HEK293 (cell line): Measurements from ENCODE around the gene SPEM2.

Experiments used
- CTCF ChIA-PET: fragments of 350-600 bp; formaldehyde crosslinking; extraction: SDS; loops from one replicate; lab custom pipeline; 2021; ENCODE audit warnings: antibody characterized with exemption; lab: Yijun Ruan, JAX
- POLR2A ChIA-PET: fragments of 300-600 bp; formaldehyde crosslinking; extraction: SDS; loops from one replicate; lab custom pipeline; 2020; ENCODE audit warnings: antibody characterized with exemption, inconsistent platforms; lab: Yijun Ruan, JAX
- H3K27ac ChIP-seq: fragments of 200-500 bp; sonication (Bioruptor generic); 2 replicates; pipeline ENCODE4 v1.5.1; 2014; ENCODE audit warnings: low read depth, low read length, control low read depth, inconsistent platforms; ENCODE audit errors: extremely low read depth
- H3K36me3 ChIP-seq, 2 experiments: fragments of 200-500 bp in 1 of 2; sonication (Bioruptor generic) in 1 of 2; 1 replicate in 1 of 2; 2 replicates in 1 of 2; pipeline ENCODE4 v1.5.1; 2014 to 2017; ENCODE audit warnings: inconsistent platforms in 2 of 2, low read length in 2 of 2; ENCODE audit not compliant: control insufficient read depth in 2 of 2, insufficient read depth in 1 of 2
- H3K4me1 ChIP-seq: fragments of 200-500 bp; sonication (Bioruptor generic); 2 replicates; pipeline ENCODE4 v1.5.1; 2014; ENCODE audit warnings: mild to moderate bottlenecking, low read length, inconsistent platforms; ENCODE audit not compliant: control insufficient read depth, insufficient read depth
- H3K4me3 ChIP-seq: 2 replicates; pipeline ENCODE4 v1.5.1; 2011; ENCODE audit warnings: low read depth, mild to moderate bottlenecking, control low read depth, low read length, moderate library complexity
- H3K9me3 ChIP-seq: fragments of 200-500 bp; sonication (Bioruptor generic); 2 replicates; pipeline ENCODE4 v1.5.1; 2014; ENCODE audit warnings: low read depth, low read length, inconsistent platforms; ENCODE audit not compliant: control insufficient read depth, insufficient read depth
- BCL11B ChIP-seq: fragments of 450-650 bp; formaldehyde crosslinking; IDR thresholded peaks from 2 replicates; pipeline ENCODE4 v1.5.1; 2016; ENCODE audit warnings: low read depth, missing biosample characterization, missing genetic modification characterization
- GFI1B ChIP-seq: fragments of 450-650 bp; formaldehyde crosslinking; IDR thresholded peaks from 2 replicates; pipeline ENCODE4 v1.5.1; 2016; ENCODE audit warnings: missing biosample characterization, missing genetic modification characterization
- GLI4 ChIP-seq: fragments of 450-650 bp; formaldehyde crosslinking; IDR thresholded peaks from 2 replicates; pipeline ENCODE4 v1.5.1; 2016; ENCODE audit warnings: missing biosample characterization, missing genetic modification characterization
- GLIS1 ChIP-seq: fragments of 450-650 bp; formaldehyde crosslinking; IDR thresholded peaks from 2 replicates; pipeline ENCODE4 v1.5.1; 2016; ENCODE audit warnings: missing biosample characterization, missing genetic modification characterization
- HOXC10 ChIP-seq: sonication (generic); formaldehyde crosslinking; IDR thresholded peaks from 2 replicates; pipeline ENCODE4 v1.8.1; 2023; ENCODE audit warnings: mild to moderate bottlenecking, missing genetic modification reagents
- MYNN ChIP-seq: fragments of 450-650 bp; formaldehyde crosslinking; IDR thresholded peaks from 2 replicates; pipeline ENCODE4 v1.5.1; 2016; ENCODE audit warnings: missing biosample characterization, missing genetic modification characterization, borderline replicate concordance
- SETDB1 ChIP-seq: IDR thresholded peaks from one replicate; pipeline ENCODE4 v1.6.1; 2017; ENCODE audit warnings: mild to moderate bottlenecking, low read length, moderate library complexity, mixed read lengths; ENCODE audit not compliant: insufficient read length
- WT1 ChIP-seq: fragments of 450-650 bp; formaldehyde crosslinking; IDR thresholded peaks from 2 replicates; pipeline ENCODE4 v1.5.1; 2016; ENCODE audit warnings: missing biosample characterization, missing genetic modification characterization
- ZBTB20 ChIP-seq: fragments of 450-650 bp; formaldehyde crosslinking; IDR thresholded peaks from 2 replicates; pipeline ENCODE4 v1.5.1; 2016; ENCODE audit warnings: missing biosample characterization, missing genetic modification characterization
- ZBTB48 ChIP-seq: fragments of 450-650 bp; formaldehyde crosslinking; IDR thresholded peaks from 2 replicates; pipeline ENCODE4 v1.5.1; 2016; ENCODE audit warnings: missing biosample characterization, missing genetic modification characterization
- ZEB2 ChIP-seq: fragments of 450-650 bp; formaldehyde crosslinking; IDR thresholded peaks from 2 replicates; pipeline ENCODE4 v1.5.1; 2016; ENCODE audit warnings: missing biosample characterization, missing genetic modification characterization
- ZFP41 ChIP-seq: fragments of 450-650 bp; formaldehyde crosslinking; IDR thresholded peaks from 2 replicates; pipeline ENCODE4 v1.5.1; 2016; ENCODE audit warnings: missing biosample characterization, missing genetic modification characterization, borderline replicate concordance
- ZFP69B ChIP-seq: fragments of 450-650 bp; formaldehyde crosslinking; IDR thresholded peaks from 2 replicates; pipeline ENCODE4 v1.5.1; 2016; ENCODE audit warnings: missing biosample characterization, missing genetic modification characterization
- ZIC2 ChIP-seq: fragments of 450-650 bp; formaldehyde crosslinking; IDR thresholded peaks from 2 replicates; pipeline ENCODE4 v1.5.1; 2016; ENCODE audit warnings: missing biosample characterization, missing genetic modification characterization
- ZNF10 ChIP-seq: fragments of 450-650 bp; formaldehyde crosslinking; IDR thresholded peaks from 2 replicates; pipeline ENCODE4 v1.5.1; 2017; ENCODE audit warnings: missing biosample characterization, missing genetic modification characterization
- ZNF112 ChIP-seq: fragments of 450-650 bp; formaldehyde crosslinking; IDR thresholded peaks from 2 replicates; pipeline ENCODE4 v1.5.0; 2017; ENCODE audit warnings: missing biosample characterization, missing genetic modification characterization
- ZNF133 ChIP-seq: fragments of 450-650 bp; formaldehyde crosslinking; IDR thresholded peaks from 2 replicates; pipeline ENCODE4 v1.5.1; 2016; ENCODE audit warnings: missing biosample characterization, missing genetic modification characterization
- ZNF138 ChIP-seq: fragments of 450-650 bp; formaldehyde crosslinking; IDR thresholded peaks from 2 replicates; pipeline ENCODE4 v1.5.1; 2016; ENCODE audit warnings: missing biosample characterization, missing genetic modification characterization, borderline replicate concordance
- ZNF2 ChIP-seq: fragments of 450-650 bp; formaldehyde crosslinking; IDR thresholded peaks from 2 replicates; pipeline ENCODE4 v1.5.1; 2016; ENCODE audit warnings: missing biosample characterization, missing genetic modification characterization
- ZNF292 ChIP-seq: fragments of 450-650 bp; formaldehyde crosslinking; IDR thresholded peaks from 2 replicates; pipeline ENCODE4 v1.5.1; 2016; ENCODE audit warnings: low read depth, missing biosample characterization, missing genetic modification characterization, borderline replicate concordance
- ZNF560 ChIP-seq: fragments of 450-650 bp; formaldehyde crosslinking; IDR thresholded peaks from 2 replicates; pipeline ENCODE4 v1.5.1; 2017; ENCODE audit warnings: missing biosample characterization, missing genetic modification characterization, borderline replicate concordance
- ZNF571 ChIP-seq: fragments of 450-650 bp; formaldehyde crosslinking; IDR thresholded peaks from 2 replicates; pipeline ENCODE4 v1.5.0; 2017; ENCODE audit warnings: missing biosample characterization, missing genetic modification characterization
- ZNF610 ChIP-seq: fragments of 450-650 bp; formaldehyde crosslinking; IDR thresholded peaks from 2 replicates; pipeline ENCODE4 v1.5.1; 2016; ENCODE audit warnings: missing biosample characterization, missing genetic modification characterization, borderline replicate concordance
- ZNF623 ChIP-seq: fragments of 450-650 bp; formaldehyde crosslinking; IDR thresholded peaks from 2 replicates; pipeline ENCODE4 v1.5.1; 2016; ENCODE audit warnings: missing biosample characterization, missing genetic modification characterization
- ZNF629 ChIP-seq: fragments of 450-650 bp; formaldehyde crosslinking; IDR thresholded peaks from 2 replicates; pipeline ENCODE4 v1.5.1; 2017; ENCODE audit warnings: missing biosample characterization, missing genetic modification characterization
- ZSCAN30 ChIP-seq: fragments of 450-650 bp; IDR thresholded peaks from 2 replicates; pipeline ENCODE4 v1.5.1; 2018; ENCODE audit warnings: missing biosample characterization, mild to moderate bottlenecking, missing genetic modification characterization, moderate library complexity
- TF ChIP-seq, protein P1 (sequence below): fragments of 450-650 bp; formaldehyde crosslinking; IDR thresholded peaks from 2 replicates; pipeline ENCODE4 v1.5.1; 2016; ENCODE audit warnings: missing biosample characterization, missing genetic modification characterization, low read depth
- TF ChIP-seq, protein P2 (sequence below): fragments of 450-650 bp; formaldehyde crosslinking; IDR thresholded peaks from 2 replicates; pipeline ENCODE4 v1.5.1; 2016; ENCODE audit warnings: missing biosample characterization, missing genetic modification characterization
- TF ChIP-seq, protein P3 (sequence below): fragments of 450-650 bp; IDR thresholded peaks from 2 replicates; pipeline ENCODE4 v1.5.1; 2018; ENCODE audit warnings: missing biosample characterization, mild to moderate bottlenecking, missing genetic modification characterization
- TF ChIP-seq, protein P4 (sequence below): fragments of 450-650 bp; IDR thresholded peaks from 2 replicates; pipeline ENCODE4 v1.5.1; 2018; ENCODE audit warnings: missing biosample characterization, missing genetic modification characterization
- TF ChIP-seq, protein P5 (sequence below): IDR thresholded peaks from 2 replicates; pipeline ENCODE4 v1.6.1; 2011; ENCODE audit warnings: mild to moderate bottlenecking, low read depth, low read length, borderline replicate concordance

The SPEM2 gene

DNA sequence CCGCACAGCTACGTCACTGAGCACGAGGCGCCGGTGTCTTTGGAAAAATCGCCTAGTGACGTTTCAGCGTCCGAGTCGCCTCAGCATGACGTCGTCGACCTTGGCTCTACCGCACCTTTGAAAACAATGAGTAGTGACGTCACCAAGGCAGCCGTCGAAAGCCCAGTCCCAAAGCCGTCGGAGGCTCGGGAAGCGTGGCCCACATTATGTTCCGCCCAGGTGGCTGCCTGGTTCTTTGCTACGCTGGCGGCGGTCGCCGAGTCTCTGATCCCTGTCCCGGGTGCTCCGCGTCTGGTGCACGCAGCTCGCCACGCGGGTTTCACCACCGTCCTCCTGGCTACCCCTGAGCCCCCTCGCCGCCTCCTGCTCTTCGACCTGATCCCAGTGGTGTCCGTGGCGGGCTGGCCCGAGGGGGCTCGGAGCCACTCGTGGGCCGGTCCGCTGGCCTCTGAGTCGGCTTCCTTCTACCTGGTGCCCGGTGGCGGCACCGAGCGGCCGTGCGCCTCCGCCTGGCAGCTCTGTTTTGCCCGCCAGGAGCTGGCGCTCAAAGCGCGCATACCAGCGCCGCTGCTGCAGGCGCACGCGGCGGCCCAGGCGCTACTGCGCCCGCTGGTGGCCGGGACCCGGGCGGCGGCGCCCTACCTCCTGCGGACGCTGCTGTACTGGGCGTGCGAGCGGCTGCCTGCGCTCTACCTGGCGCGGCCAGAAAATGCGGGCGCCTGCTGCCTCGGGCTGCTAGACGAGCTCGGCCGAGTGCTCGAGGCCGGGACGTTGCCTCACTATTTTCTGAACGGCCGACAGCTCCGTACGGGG, 11.3 kb downstream of the SPEM2 start:
- Histone ChIP-seq H3K27ac (no peak overlapping the region), H3K9me3 (no peaks in the 10 kb centered on the region), H3K4me1 (peaks cover 18% of the 10 kb centered on the region), H3K4me3 (no peak overlapping the region; the same call in 1 of the 2 replicates), H3K36me3 (no peaks in the 10 kb centered on the region)
- CTCF ChIA-PET: interaction anchor here (0.5 to 3.9 kb wide), 37 partner anchors 9 to 695 kb away, joined by 3 to 37 read pairs (median 4); partner anchors contain the start of genes CHRNB1, NEURL4, SLC2A4 and SLC35G6
- POLR2A ChIA-PET: interaction anchor here (0.6 to 3.5 kb wide), 10 partner anchors 9 to 250 kb away, joined by 3 to 45 read pairs (median 4); partner anchors contain the start of genes CHRNB1, POLR2A, TMEM256 and TP53
- TF ChIP-seq ZNF133 (tag by site-specific recombination): no peak
- TF ChIP-seq HOXC10 (CRISPR knock-in tag): no peak
- no peak for TF ChIP-seq ZBTB48 (tag by site-specific recombination)
- no peak for TF ChIP-seq MYNN (tag by site-specific recombination)
- no peak for TF ChIP-seq ZNF623 (tag by site-specific recombination)
- peak; percentile 38; the same call in 1 of the 2 replicates for TF ChIP-seq GLIS1 (tag by site-specific recombination)
- no peak; the same call in 1 of the 2 replicates for TF ChIP-seq ZNF629 (tag by site-specific recombination)
- TF ChIP-seq, protein P1, sequence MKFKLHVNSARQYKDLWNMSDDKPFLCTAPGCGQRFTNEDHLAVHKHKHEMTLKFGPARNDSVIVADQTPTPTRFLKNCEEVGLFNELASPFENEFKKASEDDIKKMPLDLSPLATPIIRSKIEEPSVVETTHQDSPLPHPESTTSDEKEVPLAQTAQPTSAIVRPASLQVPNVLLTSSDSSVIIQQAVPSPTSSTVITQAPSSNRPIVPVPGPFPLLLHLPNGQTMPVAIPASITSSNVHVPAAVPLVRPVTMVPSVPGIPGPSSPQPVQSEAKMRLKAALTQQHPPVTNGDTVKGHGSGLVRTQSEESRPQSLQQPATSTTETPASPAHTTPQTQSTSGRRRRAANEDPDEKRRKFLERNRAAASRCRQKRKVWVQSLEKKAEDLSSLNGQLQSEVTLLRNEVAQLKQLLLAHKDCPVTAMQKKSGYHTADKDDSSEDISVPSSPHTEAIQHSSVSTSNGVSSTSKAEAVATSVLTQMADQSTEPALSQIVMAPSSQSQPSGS (tag by site-specific recombination): peak; percentile 89
- no peak for TF ChIP-seq ZNF571 (tag by site-specific recombination)
- TF ChIP-seq GLI4 (tag by site-specific recombination): no peak
- TF ChIP-seq ZNF10 (tag by site-specific recombination): peak; percentile 9; the same call in 1 of the 2 replicates
- TF ChIP-seq GFI1B: 0 out of 2 replicates have a peak, but pooled peaks have one; percentile 11
- no peak for TF ChIP-seq BCL11B (tag by site-specific recombination)
- no peak for TF ChIP-seq ZNF292
- TF ChIP-seq WT1 (tag by site-specific recombination): no peak
- no peak for TF ChIP-seq ZIC2 (tag by site-specific recombination)
- TF ChIP-seq ZFP69B: no peak
- TF ChIP-seq, protein P2, sequence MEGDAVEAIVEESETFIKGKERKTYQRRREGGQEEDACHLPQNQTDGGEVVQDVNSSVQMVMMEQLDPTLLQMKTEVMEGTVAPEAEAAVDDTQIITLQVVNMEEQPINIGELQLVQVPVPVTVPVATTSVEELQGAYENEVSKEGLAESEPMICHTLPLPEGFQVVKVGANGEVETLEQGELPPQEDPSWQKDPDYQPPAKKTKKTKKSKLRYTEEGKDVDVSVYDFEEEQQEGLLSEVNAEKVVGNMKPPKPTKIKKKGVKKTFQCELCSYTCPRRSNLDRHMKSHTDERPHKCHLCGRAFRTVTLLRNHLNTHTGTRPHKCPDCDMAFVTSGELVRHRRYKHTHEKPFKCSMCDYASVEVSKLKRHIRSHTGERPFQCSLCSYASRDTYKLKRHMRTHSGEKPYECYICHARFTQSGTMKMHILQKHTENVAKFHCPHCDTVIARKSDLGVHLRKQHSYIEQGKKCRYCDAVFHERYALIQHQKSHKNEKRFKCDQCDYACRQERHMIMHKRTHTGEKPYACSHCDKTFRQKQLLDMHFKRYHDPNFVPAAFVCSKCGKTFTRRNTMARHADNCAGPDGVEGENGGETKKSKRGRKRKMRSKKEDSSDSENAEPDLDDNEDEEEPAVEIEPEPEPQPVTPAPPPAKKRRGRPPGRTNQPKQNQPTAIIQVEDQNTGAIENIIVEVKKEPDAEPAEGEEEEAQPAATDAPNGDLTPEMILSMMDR: peak; percentile 81
- no peak for TF ChIP-seq ZNF138 (tag by site-specific recombination)
- no peak for TF ChIP-seq ZFP41 (tag by site-specific recombination)
- TF ChIP-seq ZNF560 (tag by site-specific recombination): no peak
- TF ChIP-seq ZNF610: no peak
- TF ChIP-seq, protein P3, sequence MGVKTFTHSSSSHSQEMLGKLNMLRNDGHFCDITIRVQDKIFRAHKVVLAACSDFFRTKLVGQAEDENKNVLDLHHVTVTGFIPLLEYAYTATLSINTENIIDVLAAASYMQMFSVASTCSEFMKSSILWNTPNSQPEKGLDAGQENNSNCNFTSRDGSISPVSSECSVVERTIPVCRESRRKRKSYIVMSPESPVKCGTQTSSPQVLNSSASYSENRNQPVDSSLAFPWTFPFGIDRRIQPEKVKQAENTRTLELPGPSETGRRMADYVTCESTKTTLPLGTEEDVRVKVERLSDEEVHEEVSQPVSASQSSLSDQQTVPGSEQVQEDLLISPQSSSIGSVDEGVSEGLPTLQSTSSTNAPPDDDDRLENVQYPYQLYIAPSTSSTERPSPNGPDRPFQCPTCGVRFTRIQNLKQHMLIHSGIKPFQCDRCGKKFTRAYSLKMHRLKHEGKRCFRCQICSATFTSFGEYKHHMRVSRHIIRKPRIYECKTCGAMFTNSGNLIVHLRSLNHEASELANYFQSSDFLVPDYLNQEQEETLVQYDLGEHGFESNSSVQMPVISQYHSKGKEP (tag by site-specific recombination): peak; percentile 55; the same call in 1 of the 2 replicates
- TF ChIP-seq ZEB2 (tag by site-specific recombination): 0 out of 2 replicates have a peak, but pooled peaks have one; percentile 17
- TF ChIP-seq, protein P4, sequence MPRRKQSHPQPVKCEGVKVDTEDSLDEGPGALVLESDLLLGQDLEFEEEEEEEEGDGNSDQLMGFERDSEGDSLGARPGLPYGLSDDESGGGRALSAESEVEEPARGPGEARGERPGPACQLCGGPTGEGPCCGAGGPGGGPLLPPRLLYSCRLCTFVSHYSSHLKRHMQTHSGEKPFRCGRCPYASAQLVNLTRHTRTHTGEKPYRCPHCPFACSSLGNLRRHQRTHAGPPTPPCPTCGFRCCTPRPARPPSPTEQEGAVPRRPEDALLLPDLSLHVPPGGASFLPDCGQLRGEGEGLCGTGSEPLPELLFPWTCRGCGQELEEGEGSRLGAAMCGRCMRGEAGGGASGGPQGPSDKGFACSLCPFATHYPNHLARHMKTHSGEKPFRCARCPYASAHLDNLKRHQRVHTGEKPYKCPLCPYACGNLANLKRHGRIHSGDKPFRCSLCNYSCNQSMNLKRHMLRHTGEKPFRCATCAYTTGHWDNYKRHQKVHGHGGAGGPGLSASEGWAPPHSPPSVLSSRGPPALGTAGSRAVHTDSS (tag by site-specific recombination): no peak
- no peak for TF ChIP-seq ZNF112
- peak; percentile 83; the same call in 1 of the 2 replicates for TF ChIP-seq ZSCAN30
- TF ChIP-seq ZBTB20: peak; percentile 56; the same call in 1 of the 2 replicates
- peak; percentile 23; the same call in 1 of the 2 replicates for TF ChIP-seq ZNF2 (tag by site-specific recombination)
- no peak for TF ChIP-seq SETDB1
- TF ChIP-seq, protein P5, sequence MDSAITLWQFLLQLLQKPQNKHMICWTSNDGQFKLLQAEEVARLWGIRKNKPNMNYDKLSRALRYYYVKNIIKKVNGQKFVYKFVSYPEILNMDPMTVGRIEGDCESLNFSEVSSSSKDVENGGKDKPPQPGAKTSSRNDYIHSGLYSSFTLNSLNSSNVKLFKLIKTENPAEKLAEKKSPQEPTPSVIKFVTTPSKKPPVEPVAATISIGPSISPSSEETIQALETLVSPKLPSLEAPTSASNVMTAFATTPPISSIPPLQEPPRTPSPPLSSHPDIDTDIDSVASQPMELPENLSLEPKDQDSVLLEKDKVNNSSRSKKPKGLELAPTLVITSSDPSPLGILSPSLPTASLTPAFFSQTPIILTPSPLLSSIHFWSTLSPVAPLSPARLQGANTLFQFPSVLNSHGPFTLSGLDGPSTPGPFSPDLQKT: no peak
